Dermis blood vessel endothelial cell (primary cell): ENCODE measurements around the gene ZNF385D. TPM values are rescaled to one million over a fixed set of nuclear protein-coding genes. Genes with fewer than 3 reads are reported as not detected.
"Not testable (repeated sequence)": the region's sequence is repeated elsewhere in the genome, so short reads cannot be mapped to it uniquely, and the experiment has no call there.

ENCODE experiments used
- DNase-seq: peaks from one replicate; pipeline ENCODE4 v3.0.0; 2010
- total RNA-seq: library from RNA; depleted of rRNA; stranded (reverse); fragments of >200 nt; gene quantifications from 2 replicates; pipeline ENCODE4 v1.2.3, GENCODE V29; 2014

The ZNF385D gene
- total RNA-seq, 1 donor from 2014 or later, result 4.4 TPM

- DNase-seq, result peak; percentile 64
Measured at GRCh38 chr3:21435871-21436270, 315.1 kb downstream of the ZNF385D start.

DNA sequence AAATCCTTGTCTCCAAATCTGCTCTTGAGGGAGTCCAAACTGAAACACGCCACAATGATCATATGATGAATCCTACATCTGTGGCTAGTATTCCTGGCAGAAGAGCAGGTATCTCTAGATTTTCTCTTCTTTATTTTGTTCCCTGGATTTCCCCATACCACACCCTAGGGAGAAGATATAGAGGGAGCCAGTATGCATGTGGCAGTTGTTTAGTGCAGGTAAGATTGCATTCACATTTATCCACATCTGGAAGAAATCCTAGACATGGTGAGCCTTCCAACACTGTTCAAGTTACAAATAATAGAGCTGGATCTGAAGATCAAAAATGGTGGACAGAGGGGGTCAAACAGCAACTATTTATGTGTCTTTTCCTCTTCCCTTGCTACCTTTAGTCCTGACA is 316.7 kb downstream of the ZNF385D start:
- DNase-seq, result no peak

- no peak for DNase-seq
Measured at GRCh38 chr3:21433751-21434150, 317.3 kb downstream of the ZNF385D start.

- DNase-seq, result no peak
Measured at GRCh38 chr3:21426920-21427319, 324.1 kb downstream of the ZNF385D start.

DNA sequence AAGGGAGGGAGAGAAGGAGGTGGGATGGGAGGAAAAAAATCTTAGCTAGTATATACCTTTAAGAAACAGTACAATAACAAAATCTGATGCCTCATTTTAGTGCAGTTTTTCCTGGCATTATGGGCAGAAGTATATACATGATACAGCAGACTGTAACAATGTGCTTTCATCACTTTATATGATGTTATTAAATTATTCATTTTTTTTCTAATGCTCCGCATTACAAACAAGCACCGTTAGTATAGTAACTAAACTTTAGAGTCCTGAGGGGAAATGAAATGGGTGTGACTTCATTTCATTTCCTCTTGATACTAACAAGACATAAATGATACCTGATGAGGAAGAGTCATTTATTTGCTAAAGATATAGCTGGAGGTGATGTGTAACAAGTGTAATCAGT is 325.3 kb downstream of the ZNF385D start:
- no peak for DNase-seq

- no peak for DNase-seq
Measured at GRCh38 chr3:21421096-21421495, 329.9 kb downstream of the ZNF385D start.

- DNase-seq, result no peak
Measured at GRCh38 chr3:21417991-21418390, 333.0 kb downstream of the ZNF385D start.

GRCh38 chr3:21414506-21414905 is 336.5 kb downstream of the ZNF385D start:
- no peak for DNase-seq

GRCh38 chr3:21411058-21411457 is 340.0 kb downstream of the ZNF385D start:
- DNase-seq, result no peak

GRCh38 chr3:21409401-21409800 is 341.6 kb downstream of the ZNF385D start:
- DNase-seq, result no peak

- DNase-seq, result no peak
Measured at GRCh38 chr3:21407743-21408142, 343.3 kb downstream of the ZNF385D start.

DNA sequence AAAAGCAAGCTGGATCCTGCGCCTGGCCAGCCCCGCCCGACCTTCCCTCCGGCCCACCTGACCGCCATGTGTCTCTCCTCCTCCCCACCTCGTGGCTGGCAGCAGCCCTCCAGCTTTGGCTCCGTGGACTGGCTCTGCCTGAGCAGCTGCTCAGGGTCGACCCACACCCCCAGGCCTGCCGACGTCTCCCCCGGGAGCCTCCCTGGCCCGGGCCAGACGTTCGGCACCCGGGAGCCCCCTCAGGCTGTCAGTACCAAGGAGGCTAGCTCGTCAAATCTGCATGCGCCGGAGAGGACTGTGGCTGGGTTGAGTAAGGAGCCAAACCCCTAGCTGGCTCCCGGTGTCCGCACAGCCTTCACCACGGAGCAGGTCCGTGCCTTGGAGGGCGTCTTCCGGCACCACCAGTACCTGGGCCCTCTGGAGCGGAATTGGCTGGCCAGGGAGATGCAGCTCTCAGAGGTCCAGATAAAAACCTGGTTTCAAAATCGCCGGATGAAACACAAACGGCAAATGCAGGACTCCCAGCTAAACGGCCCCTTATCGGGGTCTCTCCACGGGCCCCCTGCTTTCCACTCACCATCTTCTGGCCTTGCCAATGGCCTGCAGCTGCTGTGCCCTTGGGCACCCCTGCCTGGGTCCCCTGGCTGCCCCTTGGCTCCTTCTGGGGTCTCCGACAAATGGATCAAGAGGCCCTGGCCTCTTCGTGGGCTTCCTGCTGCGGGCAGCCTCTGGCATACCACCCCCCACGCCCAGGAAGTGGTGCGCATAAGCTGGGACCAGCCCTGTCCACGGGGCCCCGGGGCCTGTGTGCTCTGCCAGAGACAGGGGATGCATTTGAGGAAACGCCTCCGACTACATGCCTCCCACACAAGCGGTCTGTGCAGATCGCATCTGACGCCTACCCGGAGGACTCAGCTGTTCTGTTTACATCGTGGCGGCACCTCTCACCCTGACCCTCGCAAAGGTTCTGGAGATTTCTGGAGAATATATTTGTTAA is 345.0 kb downstream of the ZNF385D start:
- DNase-seq, result no peak

DNA sequence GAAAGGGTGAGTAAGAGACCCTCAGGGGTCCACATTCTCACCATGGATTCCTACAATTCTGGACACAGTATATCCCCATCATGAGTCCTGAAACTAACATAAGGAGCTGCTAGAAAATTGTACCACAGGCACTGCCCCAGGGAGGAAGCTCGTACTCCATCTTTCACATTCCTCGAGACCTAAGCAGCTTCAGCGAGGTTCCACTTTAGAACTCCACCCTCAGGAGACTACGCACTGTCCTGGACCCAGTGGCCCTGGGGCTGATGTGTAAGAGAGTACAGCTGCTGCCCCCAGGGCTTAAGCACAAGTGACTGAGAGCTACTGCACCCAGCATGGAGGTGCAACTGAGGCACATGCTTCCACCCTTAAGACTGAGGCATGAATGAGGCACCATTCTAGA is 352.5 kb downstream of the ZNF385D start:
- no peak for DNase-seq

GRCh38 chr3:21393683-21394311 is 357.2 kb downstream of the ZNF385D start:
- DNase-seq, result no peak

DNA sequence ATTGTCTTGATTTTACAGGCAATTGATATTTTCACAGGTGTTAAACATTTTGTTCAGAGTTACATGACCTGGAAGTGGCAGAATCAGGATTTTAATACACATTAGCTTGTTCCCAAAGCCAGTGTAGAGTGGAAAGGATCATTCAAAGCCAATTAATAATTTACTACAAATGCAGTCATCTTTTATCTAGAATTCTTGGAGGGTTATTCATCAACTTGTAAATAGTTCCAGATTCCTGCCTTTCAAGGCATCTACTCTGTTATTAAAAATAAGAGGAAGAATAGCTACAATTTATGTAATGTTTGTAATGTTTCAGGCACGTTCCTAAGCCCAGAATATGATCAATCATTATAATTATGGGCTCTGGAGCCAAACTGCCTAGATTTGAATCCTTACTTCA is 358.5 kb downstream of the ZNF385D start:
- DNase-seq, result no peak

GRCh38 chr3:21390856-21391255 is 360.2 kb downstream of the ZNF385D start:
- no peak for DNase-seq

GRCh38 chr3:21390136-21390535 is 360.9 kb downstream of the ZNF385D start:
- DNase-seq, result no peak

- DNase-seq, result not testable (repeated sequence)
Measured at GRCh38 chr3:21387142-21387826, 363.7 kb downstream of the ZNF385D start.

GRCh38 chr3:21378036-21378435 is 373.0 kb downstream of the ZNF385D start:
- DNase-seq, result not testable (repeated sequence)

DNA sequence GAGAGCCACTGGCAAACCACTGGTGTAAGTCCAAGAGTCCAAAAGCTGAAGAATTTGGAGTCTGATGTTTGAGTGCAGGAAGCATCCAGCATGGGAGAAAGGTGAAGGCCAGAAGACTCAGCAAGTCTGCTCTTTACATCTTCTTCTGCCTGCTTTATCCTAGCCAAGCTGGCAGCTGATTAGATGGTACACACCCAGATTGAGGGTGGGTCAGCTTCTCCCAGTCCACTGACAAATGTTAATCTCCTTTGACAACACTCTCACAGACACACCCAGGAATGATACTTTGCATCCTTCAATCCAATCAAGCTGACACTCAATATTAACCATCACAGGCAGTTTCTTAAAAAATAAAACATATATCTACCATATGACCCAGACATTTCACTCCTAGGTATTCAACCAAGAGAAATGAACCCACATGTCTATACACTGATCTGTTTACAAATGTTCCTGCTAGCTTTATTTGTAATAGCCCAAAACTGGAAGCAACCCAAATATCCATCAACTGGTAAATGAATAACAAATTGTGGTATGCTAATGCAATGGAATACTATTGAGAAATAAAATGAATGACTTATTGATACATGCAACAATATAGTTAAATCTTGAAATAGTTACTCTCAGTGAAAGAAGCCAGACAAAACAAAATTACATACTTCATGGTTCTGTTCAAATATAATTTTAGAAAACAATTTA is 373.8 kb downstream of the ZNF385D start:
- no peak for DNase-seq

- no peak for DNase-seq
Measured at GRCh38 chr3:21372316-21372715, 378.7 kb downstream of the ZNF385D start.
